H1 (cell line): ENCODE measurements around the gene TYRO3.

ENCODE experiments used
- CTCF ChIP-seq, 3 experiments: IDR thresholded peaks; 1 replicate in 2 of 3; 2 replicates in 1 of 3; pipeline versions ENCODE4 v1.5.1 to v1.6.1; 2011; ENCODE audit warnings: low read length in 3 of 3, mild to moderate bottlenecking in 3 of 3, inconsistent platforms in 2 of 3, low read depth in 1 of 3, moderate library complexity in 1 of 3; ENCODE audit not compliant: insufficient read depth in 1 of 3; ENCODE audit errors: control extremely low read depth in 1 of 3
- POLR2A ChIP-seq, 2 experiments: IDR thresholded peaks; 1 replicate in 1 of 2; 2 replicates in 1 of 2; pipeline ENCODE4 v1.6.1; 2011; ENCODE audit warnings: low read depth in 2 of 2, low read length in 2 of 2, mild to moderate bottlenecking in 2 of 2; ENCODE audit errors: control extremely low read depth in 1 of 2
- RXRA ChIP-seq: IDR thresholded peaks from 2 replicates; pipeline ENCODE4 v1.6.1; 2011; ENCODE audit warnings: low read depth, mild to moderate bottlenecking, low read length, moderate library complexity; ENCODE audit not compliant: insufficient read depth
- SP2 ChIP-seq: IDR thresholded peaks from 2 replicates; pipeline ENCODE4 v1.6.1; 2012; ENCODE audit warnings: mild to moderate bottlenecking, low read length, inconsistent platforms
- SP4 ChIP-seq: IDR thresholded peaks from 2 replicates; pipeline ENCODE4 v1.6.1; 2012; ENCODE audit warnings: low read length, inconsistent platforms

DNA sequence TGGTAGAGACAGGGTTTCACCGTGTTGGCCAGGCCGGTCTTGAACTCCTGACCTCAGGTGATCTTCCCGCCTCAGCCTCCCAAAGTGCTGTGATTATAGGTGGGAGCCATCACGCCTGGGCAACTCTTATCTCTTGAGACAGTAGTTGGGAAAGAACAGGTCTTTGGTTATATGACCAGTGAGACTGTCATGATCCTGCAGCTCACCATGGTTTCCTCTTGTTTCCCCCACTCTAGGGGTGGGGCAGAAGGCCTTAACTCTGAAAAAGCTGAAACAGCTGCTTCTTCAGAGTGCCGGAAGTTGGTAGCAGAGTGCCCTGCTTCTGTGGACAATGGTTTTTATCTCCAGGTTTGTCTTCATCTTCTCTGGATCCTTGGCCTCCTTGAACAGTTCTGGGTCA lies 4.7 kb upstream of the TYRO3 start:
- TF ChIP-seq SP4 (no peak), CTCF (IDR thresholded peaks at IDR 0.05; ENCODE audit: control extremely low read depth in 1 of 3, insufficient read depth in 1 of 3, low read depth in 1 of 3, low read length in 3 of 3) (no peak), POLR2A (IDR thresholded peaks at IDR 0.05; ENCODE audit: control extremely low read depth in 1 of 2, low read depth in 2 of 2, low read length in 2 of 2) (no peak), SP2 (no peak), RXRA (no peak)
